HG03520 (cell line): ENCODE data around the gene ZNF346.
"Not testable (repeated sequence)": the region's sequence is repeated elsewhere in the genome, so short reads cannot be mapped to it uniquely, and the experiment has no call there.

Source experiments
- ATAC-seq: cut with Tn5 transposase; IDR thresholded peaks from one replicate; pipeline ENCODE4 v1.9.1; 2021; ENCODE audit warnings: mild to moderate bottlenecking, moderate library complexity; ENCODE audit not compliant: unreplicated experiment

The ZNF346 gene

DNA sequence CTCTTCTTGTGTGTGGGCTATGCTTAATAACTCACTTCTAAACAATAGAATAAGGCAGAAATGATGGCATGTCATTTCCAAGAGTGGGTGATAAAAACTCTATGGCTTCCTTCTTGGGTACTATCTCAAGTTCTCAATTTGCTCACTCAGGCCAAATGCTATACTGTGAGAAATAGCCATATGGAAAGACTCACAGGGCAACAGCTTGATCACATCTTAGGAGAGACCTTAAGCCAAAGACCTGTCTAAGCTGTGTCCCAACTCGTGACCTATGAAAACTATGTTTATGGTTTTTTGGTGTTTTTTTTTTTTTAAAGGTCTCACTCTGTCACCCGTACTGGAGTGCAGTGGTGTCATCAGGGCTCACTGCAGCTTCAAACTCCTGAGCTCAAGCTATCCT lies 13.8 kb upstream of the ZNF346 start:
- ATAC-seq: no peak

DNA sequence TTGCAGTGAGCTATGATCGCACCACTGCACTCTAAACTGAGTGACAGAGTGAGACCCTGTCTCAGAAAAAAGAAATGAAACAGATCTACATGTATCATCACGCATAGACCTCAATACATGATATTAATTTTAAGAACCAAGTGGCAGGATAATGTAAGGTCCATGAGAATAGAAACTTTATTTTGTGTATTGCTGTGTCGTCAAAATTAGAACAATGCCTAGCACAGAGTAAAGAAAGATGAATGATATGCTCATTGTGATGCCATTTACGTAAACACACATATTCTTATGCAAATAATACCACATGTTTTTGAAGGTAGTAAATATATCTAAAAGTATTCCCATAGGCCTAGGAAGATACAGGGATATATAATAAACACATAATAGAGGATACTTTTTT lies 12.3 kb upstream of the ZNF346 start:
- ATAC-seq: no peak

DNA sequence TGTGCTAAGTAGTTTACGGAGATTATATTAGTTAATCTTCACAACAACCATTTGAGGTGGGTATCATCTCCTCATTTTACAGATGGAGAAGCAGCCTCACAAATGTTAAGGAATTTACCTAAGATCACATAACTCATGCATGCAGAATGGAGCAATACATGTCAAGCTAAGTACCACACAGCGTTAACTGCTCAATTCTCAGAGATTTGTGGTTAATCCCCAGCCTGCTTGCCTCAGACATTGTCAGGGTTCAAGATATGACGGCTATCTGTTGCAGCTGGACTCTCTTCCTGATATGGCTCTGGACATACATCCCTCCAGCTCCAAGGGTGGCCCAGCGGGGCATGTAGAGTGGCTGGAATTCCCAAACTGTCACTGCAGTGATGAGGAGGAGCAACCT lies 7.3 kb upstream of the ZNF346 start:
- ATAC-seq: no peak

DNA sequence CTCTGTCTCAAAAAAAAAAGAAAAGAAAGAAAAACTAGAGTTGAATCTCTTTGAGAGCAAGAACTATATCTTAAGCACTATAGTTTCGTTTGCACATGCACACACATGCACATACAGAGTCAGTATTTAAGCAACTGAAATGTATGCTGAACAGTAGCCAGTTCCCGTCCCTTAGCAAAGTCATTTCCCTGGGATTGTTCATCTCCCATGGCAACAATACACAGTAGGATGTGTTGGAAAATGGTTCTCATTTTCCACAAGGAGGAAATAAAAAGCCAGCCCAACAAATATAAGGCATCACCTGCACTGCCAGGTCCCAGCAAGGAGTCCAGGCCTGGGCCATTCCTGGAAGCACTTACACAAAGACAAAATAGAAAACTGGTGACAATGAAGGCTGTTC lies 4.2 kb upstream of the ZNF346 start:
- no peak for ATAC-seq

DNA sequence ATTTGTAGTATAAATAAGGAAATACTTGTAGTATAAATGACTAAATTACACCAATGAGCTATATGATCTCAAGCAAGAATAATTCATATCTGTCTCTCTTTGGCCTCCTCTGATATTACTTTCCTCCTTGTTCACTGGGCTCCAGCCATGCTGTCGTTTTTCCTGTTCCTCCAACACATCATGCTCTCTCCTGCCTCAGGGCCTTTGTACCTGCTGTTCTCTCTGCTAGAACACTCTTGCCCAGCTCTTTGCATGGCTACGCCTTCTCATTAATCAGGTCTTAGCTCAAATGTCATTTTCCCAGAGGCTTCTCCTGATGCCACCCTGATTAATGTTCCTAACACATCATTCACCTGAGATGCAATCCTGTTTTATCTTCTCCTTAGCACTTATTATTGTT lies 2.5 kb upstream of the ZNF346 start:
- no peak for ATAC-seq

DNA sequence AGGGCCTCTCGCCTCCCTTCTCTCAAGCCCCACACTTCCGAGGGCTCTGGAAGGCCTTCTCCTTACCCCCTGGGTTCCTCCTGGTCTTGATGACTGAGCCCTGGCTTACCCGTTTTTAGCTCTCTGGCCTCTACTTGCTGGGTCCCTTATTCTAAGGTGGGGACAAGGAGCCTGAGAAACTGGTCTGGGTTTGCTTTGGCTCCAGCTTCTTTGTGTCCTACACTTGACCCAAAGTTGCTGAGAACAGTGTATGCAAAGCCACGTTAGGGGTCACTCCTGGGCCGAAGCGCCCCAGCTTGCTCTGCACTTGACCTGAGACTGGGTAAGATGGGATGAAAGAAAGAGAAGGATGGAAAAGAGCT lies 788 bp downstream of the ZNF346 start:
- ATAC-seq: no peak

DNA sequence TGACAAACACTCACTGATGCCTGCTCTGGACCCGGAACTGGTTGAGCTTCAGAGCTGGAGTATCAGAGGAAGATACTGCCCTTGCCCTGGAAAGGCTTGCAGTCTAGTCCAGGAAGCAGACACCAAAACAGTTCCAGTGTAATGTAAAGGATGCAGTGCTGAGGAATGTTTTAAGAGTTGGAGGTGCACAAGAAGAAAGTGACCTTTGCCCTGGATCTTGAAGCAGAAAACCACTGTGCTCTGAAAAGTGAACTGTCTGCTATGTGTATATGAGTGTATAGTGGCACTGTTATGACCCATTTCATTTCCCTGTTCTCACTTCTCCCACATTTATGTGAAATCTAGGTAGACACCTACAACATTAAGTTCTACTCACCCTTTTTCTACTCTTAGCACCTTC lies 2.1 kb downstream of the ZNF346 start:
- no peak for ATAC-seq

DNA sequence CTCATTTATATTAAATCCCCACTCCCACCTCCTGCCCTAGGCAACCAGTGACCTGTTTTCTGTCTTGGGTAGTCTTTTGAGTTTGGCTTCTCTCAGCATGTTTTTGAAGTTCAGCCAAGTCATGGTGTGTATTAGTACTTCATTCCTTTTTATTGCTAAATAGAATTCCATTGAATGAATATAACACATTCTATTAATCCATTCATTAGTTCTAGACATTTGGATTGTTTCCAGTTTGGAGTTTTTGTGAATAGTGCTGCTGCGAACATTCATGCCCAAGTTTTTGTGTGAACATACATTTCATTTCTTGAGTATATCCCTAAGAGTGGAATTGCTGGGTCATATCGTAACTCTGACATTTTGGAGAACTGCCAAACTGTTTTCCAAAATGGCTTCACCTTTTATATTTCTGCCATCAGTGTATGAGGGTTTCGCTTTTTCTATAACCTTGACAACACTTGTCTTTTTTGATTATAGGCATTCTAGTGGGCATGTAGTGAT lies 2.7 kb downstream of the ZNF346 start:
- ATAC-seq: no peak

DNA sequence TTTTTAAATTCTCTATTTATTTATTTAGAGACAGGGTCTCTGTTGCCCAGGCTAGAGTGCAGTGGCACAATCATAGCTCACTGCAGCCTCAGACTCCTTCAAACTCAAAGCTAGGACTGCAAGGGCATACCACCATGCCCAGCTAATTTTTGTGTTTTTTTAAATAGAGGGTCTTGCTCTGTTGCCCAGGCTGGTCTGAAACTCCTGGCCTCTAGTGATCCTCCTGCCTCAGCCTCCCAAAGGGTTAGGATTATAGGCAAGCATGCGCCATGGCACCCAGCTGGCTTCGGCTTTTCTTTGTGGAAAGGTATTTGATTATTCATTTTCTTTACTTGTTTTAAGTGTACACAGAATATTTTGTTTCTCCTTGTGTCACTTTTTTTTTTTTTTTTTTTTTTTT lies 5.2 kb downstream of the ZNF346 start:
- no peak for ATAC-seq

DNA sequence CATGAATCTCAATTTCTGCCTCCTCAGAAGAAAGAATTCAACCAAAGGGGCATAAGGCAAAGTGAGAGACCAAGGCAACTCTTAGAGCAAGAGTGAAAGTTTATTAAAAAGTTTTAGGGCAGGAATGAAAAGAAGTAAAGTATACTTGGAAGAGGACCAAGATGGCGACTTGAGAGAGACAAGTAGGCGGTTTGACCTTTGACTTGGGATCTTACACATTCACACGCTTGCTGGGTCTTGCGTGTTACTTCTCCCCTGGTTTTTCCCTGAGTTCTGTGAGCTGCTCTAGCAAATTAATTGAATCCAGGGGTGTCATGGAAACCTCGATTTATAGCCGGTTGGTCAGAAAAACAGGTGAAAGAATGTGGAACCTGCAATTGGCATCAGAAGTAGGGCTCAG lies 7.0 kb downstream of the ZNF346 start:
- no peak for ATAC-seq

DNA sequence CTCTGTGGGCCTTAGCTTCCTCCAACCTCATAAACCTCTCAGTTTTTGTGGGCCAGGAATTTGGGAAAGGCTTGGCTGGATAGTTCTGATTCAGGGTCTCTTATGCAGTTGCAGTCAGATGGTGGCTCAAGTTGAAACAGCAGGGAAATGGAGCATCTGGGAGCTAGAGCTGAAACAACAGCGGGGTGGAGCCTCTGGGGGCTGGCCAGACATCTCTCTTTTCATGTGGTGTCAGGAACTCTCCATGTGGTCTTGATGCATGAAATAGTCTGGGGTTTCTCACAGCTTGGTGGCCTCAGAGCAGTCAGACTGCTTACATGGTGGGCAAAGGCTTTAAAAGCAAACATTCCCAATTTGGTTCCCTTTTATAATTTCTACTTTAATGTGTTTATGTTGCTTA lies 13.5 kb downstream of the ZNF346 start:
- no peak for ATAC-seq

DNA sequence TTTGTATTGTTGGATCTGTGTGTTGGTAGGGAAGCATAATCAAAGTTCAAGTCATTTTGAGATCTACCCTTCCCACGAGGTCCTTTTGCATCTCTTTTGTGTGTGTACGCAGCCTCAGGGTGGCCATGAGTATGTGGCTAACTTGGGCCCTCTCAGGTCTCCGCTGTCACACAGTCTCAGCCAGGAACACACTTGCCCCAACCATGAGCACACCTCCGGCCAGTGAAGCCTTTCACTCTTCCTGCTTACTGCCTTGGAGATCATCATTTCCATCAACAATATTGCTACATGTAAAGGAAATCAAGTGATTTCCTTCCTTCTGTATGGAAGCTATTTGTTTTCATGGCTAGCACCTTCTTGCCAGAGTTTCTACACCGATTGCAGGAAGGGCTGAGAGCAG lies 13.9 kb downstream of the ZNF346 start:
- ATAC-seq: no peak

DNA sequence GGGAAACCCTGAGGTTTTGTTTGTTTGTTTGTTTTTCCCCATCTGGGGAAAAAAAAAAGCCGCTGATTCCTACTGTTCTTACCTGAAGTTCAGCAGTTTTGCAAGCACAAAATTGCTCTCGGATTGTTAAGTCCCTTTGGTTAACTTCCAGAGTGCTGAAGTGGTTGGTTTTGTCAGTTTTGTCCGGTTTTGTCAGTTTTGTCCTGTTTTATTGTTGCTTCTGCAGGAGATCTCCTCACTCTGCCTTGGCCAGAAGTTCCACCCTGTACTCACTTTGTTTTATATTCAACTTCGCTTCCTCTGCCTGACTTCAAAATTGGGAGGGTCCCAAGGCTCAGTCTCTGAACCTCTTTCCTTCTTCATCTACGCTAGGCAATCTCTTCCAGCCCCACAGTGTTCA lies 14.4 kb downstream of the ZNF346 start:
- ATAC-seq: no peak

DNA sequence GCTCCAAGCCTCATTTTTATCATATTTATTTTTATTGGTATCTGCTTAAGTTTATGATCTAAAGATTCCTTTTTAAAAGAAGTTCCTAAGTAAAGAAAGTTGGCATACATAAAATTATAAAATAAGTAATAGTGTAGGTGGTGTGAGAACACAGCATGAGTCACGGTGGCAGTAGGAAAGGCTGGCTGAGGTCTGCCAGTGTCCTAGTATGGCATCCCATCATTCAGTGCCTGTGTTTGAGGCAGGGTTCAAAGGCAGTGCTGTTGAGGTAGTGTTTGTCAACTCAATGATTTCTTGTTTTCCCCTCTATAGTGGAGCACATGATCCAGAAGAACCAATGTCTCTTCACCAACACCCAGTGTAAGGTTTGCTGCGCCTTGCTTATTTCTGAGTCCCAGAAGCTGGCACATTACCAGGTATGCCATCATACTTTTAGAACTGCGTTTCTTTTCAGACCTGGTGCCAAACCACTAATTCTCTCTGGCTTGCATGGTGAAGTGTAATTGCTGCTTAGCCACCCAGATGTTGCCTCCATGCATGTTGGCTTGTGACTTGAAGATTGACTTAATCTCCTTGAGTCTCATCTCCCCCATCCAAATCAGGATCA lies 18.4 kb downstream of the ZNF346 start:
- no peak for ATAC-seq

DNA sequence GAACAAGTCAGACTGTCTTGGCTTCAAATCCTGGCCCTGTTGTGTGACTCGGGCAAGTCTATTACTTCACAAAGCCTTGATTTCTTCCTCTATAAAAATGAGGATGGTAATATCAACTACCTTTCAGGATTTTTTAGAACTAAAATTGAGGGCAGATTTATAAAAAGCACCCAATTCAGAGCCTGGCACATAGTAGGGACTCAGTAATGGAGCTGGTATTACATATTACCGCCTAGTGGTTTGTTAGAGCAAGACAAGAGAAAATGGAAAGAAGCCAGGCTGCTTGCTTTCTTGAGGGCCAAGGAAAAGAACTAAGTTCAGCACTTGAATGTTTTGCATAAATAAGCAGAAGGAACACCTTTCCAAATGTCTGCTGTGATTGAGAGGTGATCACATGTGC lies 19.4 kb downstream of the ZNF346 start:
- ATAC-seq: no peak

DNA sequence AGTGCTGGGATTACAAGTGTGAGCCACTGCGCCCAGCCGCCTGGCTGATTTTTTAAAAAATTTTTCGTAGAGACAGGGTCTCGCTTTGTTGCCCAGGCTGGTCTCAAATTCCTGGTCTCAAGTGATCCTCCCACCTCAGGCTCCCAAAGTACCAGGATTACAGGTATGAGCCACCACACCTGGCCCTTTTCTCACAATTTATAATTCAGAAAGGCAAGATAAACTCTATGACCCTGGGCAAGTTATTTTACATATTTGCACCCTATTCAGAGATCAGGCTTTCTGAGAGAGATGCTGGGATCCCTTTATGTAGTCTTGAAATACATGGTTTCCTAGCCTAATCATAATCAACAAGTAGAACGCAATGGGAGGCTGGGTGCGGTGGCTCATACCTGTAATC lies 20.6 kb downstream of the ZNF346 start:
- no peak for ATAC-seq

DNA sequence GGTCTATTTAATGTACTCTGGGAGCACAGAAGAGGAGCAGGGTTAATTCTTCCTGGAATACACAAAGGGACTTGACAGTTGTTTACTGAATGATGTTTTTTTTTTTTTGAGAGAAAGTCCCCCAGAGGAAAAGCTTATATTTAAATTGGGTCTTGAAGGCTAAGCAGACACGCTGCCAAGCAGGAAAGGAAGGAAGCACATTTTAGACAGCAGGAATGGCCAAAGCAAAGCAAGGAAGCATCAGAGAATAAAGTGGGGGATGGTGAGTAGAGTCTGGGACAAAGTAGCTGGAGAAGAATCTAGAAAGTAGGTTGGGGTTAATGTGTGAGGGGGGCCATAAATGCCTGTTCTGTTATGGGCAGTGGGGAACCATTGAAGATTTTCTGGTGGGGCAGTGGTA lies 21.5 kb downstream of the ZNF346 start:
- no peak for ATAC-seq

DNA sequence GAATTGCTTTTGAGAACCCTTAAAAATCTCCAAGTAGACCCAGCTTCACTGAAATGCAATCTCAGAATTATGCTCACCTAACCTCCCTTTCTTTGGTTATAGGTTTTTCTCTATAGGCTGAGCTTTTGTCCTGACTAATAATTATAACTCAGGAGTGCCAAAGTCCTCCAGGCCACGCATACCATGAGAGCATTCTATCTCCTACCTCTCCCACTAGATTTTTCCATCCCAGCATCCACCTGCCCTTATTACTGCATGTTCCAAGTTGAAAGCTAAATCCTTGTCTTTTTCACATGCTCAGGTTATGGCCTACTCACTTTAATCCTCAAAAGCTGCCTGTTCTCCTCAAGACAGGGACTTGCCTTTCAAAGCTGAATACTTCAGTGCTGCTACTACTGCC lies 22.1 kb downstream of the ZNF346 start:
- no peak for ATAC-seq

DNA sequence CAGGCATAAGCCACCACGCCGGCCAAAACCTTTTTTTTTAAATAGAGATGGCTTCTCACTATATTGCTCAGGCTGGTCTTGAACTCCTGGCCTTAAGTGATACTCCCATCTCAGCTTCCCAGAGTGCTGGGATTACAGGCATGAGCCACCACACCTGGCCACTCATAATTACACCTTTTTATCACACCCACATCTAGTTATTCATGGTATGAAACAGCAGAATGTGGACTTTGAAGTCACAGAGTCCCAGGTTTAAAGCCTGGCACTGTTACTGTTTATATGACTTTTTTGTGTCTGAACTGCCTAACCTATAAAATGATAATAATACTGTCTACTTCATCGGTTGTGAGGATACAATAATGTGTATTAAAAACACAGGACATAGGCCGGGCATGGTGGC lies 23.1 kb downstream of the ZNF346 start:
- no peak for ATAC-seq

DNA sequence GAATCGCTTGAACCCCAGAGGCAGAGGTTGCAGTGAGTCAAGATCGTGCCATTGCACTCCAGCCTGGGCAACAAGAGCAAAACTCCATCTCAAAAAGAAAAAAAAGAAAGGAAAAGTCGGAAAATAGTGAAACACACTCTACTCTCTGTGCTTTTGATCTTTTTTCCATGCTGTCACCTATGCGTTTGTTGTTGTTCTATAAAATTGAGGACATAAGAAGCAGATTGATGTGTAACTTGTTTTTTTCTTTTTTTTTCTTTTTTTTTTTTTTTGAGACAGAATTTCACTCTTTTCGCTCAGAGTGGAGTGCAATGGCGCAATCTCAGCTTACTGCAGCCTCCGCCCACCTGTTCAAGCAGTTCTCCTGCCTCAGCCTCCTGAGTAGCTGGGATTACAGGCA lies 26.0 kb downstream of the ZNF346 start:
- ATAC-seq: not testable (repeated sequence)

DNA sequence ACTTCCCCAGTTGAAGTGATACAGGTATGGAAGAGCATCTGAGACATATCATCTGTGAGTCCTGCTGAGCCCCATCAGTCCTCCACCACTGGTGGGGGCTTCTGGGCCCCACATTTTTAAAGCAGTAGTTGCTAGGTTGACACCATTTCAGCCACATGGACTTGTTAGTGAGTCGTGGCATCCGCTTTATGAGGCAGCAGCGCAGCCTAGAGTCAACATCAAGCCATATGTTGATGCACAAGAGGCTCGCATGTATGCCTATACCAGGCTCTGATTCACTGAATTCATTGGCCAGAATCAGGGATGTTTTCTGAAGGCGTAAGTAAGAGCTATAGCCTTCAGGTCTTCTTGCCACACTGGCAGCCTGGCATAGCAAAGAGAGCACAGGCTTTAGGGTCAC lies 26.8 kb downstream of the ZNF346 start:
- no peak for ATAC-seq

DNA sequence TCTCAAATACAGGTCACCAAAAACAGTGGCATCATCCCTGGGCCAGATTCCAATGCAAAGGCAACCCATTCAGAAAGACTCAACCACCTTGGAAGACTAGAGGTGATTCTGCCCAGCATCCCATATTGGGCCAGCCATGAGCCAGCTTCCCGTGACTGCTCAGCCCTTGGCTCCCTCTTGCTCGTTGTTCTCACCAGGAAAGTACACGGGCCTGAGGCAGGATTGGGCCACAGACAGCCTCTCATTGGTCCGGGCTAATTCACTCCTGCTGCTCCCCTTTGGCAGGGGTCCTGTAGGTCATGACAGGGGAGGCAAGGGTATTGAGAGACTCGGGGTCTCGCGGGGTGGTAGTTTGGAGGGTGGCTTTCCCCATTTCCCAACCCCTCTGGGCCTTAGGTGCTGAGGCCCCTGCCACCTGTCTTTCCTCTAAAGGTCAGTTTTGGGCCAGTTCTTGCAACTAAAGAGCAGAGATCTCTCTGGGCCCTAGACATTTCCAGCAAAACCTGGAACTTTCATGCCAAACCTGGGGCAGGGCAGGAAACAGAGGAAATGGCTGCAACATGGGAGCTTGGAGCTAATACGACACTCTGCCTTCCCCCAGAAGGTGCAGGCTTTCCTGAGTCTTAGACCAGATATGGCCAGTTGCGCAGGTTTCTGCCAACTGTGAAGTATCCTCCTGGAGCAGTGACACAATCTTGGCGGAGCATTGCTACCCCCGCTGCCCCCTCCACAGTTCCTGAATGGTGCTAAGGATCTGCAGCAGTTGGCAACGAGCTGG lies 42.2 kb downstream of the ZNF346 start:
- no peak for ATAC-seq

DNA sequence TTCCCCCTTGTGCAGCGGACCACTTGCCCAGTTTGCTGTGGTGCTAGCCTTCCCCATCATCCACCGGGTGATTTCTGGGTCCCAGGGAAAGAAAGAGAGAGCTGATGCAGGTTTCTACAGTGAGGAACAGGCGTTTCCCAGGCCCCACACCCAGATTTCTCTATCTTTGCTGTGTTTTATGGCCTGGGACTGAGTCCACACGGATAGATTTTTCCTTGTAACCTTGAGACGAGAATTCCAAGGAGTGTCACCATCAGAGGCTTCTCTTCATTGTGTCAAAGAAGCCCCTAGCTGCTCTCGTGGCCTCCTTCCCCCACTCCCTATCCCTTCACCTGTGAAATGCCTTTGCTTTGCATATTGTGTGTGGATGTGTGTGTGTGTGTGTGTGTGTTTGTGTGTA lies 43.0 kb downstream of the ZNF346 start:
- ATAC-seq: no peak
